ENCODE results near the gene CKS2.

CKS2 gene

GRCh38 chr9:89365532-89365912, 54.5 kb downstream of the CKS2 start:
- no peak for DNase-seq (ENCODE audit: low read depth, low spot score)
